IMR-90 (cell line): ENCODE data around the gene PRM3.

ENCODE experiments used
- CEBPB ChIP-seq: IDR thresholded peaks from 2 replicates; pipeline ENCODE4 v1.6.1; 2012; ENCODE audit warnings: low read depth, low read length, improper control_type of control experiment
- CHD1 ChIP-seq: IDR thresholded peaks from 2 replicates; pipeline ENCODE4 v1.6.1; 2012; ENCODE audit warnings: low read depth, low read length, improper control_type of control experiment
- FOS ChIP-seq: fragments of 150-350 bp; IDR thresholded peaks from 2 replicates; pipeline ENCODE4 v1.6.1; 2016; ENCODE audit warnings: low read depth, low read length
- MAFK ChIP-seq: IDR thresholded peaks from 2 replicates; pipeline ENCODE4 v1.6.1; 2012; ENCODE audit warnings: low read depth, low read length, improper control_type of control experiment
- MAZ ChIP-seq: IDR thresholded peaks from 2 replicates; pipeline ENCODE4 v1.6.1; 2012; ENCODE audit warnings: low read depth, mild to moderate bottlenecking, low read length, improper control_type of control experiment, moderate library complexity, borderline replicate concordance
- MXI1 ChIP-seq: IDR thresholded peaks from 2 replicates; pipeline ENCODE4 v1.6.1; 2012; ENCODE audit warnings: low read depth, mild to moderate bottlenecking, low read length, moderate library complexity, borderline replicate concordance
- POLR2A ChIP-seq: IDR thresholded peaks from 2 replicates; pipeline ENCODE4 v1.6.1; 2012; ENCODE audit warnings: mild to moderate bottlenecking, low read depth, low read length
- RAD21 ChIP-seq: IDR thresholded peaks from 2 replicates; pipeline ENCODE4 v1.6.1; 2012; ENCODE audit warnings: low read length, improper control_type of control experiment
- RCOR1 ChIP-seq: IDR thresholded peaks from 2 replicates; pipeline ENCODE4 v1.6.1; 2012; ENCODE audit warnings: mild to moderate bottlenecking, low read length, improper control_type of control experiment; ENCODE audit not compliant: insufficient replicate concordance
- RFX5 ChIP-seq: IDR thresholded peaks from 2 replicates; pipeline ENCODE4 v1.8.0; 2012; ENCODE audit warnings: low read depth, mild to moderate bottlenecking, low read length, moderate library complexity
- SMC3 ChIP-seq: fragments of 150-350 bp; IDR thresholded peaks from 2 replicates; pipeline ENCODE4 v1.6.1; 2016; ENCODE audit warnings: low read depth, mild to moderate bottlenecking, antibody characterized with exemption, low read length, moderate library complexity
- TF ChIP-seq, protein P1 (sequence below): conservative IDR thresholded peaks from 2 replicates; pipeline ENCODE4 v1.5.1; 2012; ENCODE audit warnings: mild to moderate bottlenecking, low read depth, low read length, improper control_type of control experiment
- TF ChIP-seq, protein P2 (sequence below): fragments of 150-350 bp; IDR thresholded peaks from 2 replicates; pipeline ENCODE4 v1.6.1; 2016; ENCODE audit warnings: low read depth, mild to moderate bottlenecking, low read length, moderate library complexity, borderline replicate concordance
- TF ChIP-seq, protein P3 (sequence below): fragments of 150-350 bp; IDR thresholded peaks from 2 replicates; pipeline ENCODE4 v1.6.1; 2017; ENCODE audit warnings: mild to moderate bottlenecking, antibody characterized with exemption, low read length, low read depth

DNA sequence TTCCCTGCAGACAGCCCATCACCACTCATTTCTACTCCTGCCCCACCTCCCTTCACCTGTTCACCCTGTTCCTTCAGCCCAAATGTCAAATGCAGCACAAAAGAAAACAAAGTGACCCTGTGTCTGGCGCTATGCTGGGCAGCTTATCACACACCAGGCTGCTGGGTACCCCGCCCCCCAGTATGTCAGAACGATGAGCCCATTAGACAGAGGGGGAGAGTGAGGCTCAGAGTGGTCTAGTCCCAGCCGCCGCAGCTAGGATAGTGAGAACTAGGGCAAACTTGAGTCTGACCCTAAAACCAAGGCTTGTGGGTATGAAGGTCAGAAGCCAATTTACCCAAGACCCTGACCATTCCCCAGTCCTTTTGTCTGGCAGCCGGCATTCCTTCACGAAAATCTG, 8.3 kb downstream of the PRM3 start:
- TF ChIP-seq, protein P1, sequence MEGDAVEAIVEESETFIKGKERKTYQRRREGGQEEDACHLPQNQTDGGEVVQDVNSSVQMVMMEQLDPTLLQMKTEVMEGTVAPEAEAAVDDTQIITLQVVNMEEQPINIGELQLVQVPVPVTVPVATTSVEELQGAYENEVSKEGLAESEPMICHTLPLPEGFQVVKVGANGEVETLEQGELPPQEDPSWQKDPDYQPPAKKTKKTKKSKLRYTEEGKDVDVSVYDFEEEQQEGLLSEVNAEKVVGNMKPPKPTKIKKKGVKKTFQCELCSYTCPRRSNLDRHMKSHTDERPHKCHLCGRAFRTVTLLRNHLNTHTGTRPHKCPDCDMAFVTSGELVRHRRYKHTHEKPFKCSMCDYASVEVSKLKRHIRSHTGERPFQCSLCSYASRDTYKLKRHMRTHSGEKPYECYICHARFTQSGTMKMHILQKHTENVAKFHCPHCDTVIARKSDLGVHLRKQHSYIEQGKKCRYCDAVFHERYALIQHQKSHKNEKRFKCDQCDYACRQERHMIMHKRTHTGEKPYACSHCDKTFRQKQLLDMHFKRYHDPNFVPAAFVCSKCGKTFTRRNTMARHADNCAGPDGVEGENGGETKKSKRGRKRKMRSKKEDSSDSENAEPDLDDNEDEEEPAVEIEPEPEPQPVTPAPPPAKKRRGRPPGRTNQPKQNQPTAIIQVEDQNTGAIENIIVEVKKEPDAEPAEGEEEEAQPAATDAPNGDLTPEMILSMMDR = no peak
- TF ChIP-seq, protein P2, sequence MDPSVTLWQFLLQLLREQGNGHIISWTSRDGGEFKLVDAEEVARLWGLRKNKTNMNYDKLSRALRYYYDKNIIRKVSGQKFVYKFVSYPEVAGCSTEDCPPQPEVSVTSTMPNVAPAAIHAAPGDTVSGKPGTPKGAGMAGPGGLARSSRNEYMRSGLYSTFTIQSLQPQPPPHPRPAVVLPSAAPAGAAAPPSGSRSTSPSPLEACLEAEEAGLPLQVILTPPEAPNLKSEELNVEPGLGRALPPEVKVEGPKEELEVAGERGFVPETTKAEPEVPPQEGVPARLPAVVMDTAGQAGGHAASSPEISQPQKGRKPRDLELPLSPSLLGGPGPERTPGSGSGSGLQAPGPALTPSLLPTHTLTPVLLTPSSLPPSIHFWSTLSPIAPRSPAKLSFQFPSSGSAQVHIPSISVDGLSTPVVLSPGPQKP = no peak
- no peak for TF ChIP-seq RAD21
- no peak for TF ChIP-seq POLR2A
- no peak for TF ChIP-seq FOS
- no peak for TF ChIP-seq MAFK
- TF ChIP-seq MAZ = no peak
- TF ChIP-seq, protein P3, sequence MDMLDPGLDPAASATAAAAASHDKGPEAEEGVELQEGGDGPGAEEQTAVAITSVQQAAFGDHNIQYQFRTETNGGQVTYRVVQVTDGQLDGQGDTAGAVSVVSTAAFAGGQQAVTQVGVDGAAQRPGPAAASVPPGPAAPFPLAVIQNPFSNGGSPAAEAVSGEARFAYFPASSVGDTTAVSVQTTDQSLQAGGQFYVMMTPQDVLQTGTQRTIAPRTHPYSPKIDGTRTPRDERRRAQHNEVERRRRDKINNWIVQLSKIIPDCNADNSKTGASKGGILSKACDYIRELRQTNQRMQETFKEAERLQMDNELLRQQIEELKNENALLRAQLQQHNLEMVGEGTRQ = no peak
- TF ChIP-seq CEBPB = no peak
- TF ChIP-seq RFX5 = no peak
- TF ChIP-seq CHD1 = no peak
- no peak for TF ChIP-seq RCOR1
- TF ChIP-seq SMC3 = no peak
- no peak for TF ChIP-seq MXI1
